ENCODE results near the gene GSTA4. TPM values are rescaled to one million over a fixed set of nuclear protein-coding genes. Genes with fewer than 3 reads are reported as not detected.
"Not testable (repeated sequence)": the region's sequence is repeated elsewhere in the genome, so short reads cannot be mapped to it uniquely, and the experiment has no call there.

GSTA4 gene
- total RNA-seq (2021; fragmentation: NEBNext Ultra II Directional; extraction: Animal tissue kit (Norgen Biotek cat#: 25700)) (13.2 and 13.9 TPM in 2 replicates), polyA plus RNA-seq (2011; rRNA removed) (12.6 and 21.6 TPM in 2 replicates), polyA minus RNA-seq (2011; rRNA and poly(A)+ RNA removed) (8.0 and 8.5 TPM in 2 replicates)
- polyA plus RNA-seq (2011; cell fraction: cytosol; rRNA removed): 25.8 TPM
- 5.2 TPM for polyA plus RNA-seq (2011; cell fraction: nucleus; rRNA removed)
- polyA plus RNA-seq (2012, experiment 1 of 2): 16.3 to 20.3 TPM (median 18.1 TPM) in 4 replicates
- 14.5 TPM for polyA plus RNA-seq (2012, experiment 2 of 2)
- polyA plus RNA-seq (2013, experiment 1 of 2): 15.1 TPM
- 13.9 TPM for polyA plus RNA-seq (2013, experiment 2 of 2)
- polyA minus RNA-seq (2011; cell fraction: cytosol; rRNA and poly(A)+ RNA removed): 4.6 TPM
- polyA minus RNA-seq (2011; cell fraction: nucleus; rRNA and poly(A)+ RNA removed): 6.3 TPM
- long read RNA-seq, experiment 1, transcript GSTA4-203 (7 exons, 1,334 nt): major isoform, 7 of 15 reads
- long read RNA-seq, experiment 1, partial matches to known transcripts: 5 of 15 reads
- long read RNA-seq, experiment 1, other reads (novel, unspliced or antisense): 3 of 15 reads
- long read RNA-seq, experiment 2, transcript GSTA4-203 (7 exons, 1,334 nt): major isoform, 17 of 21 reads
- long read RNA-seq, experiment 2, partial matches to known transcripts: 0 of 21 reads
- long read RNA-seq, experiment 2, other reads (novel, unspliced or antisense): 4 of 21 reads

DNA sequence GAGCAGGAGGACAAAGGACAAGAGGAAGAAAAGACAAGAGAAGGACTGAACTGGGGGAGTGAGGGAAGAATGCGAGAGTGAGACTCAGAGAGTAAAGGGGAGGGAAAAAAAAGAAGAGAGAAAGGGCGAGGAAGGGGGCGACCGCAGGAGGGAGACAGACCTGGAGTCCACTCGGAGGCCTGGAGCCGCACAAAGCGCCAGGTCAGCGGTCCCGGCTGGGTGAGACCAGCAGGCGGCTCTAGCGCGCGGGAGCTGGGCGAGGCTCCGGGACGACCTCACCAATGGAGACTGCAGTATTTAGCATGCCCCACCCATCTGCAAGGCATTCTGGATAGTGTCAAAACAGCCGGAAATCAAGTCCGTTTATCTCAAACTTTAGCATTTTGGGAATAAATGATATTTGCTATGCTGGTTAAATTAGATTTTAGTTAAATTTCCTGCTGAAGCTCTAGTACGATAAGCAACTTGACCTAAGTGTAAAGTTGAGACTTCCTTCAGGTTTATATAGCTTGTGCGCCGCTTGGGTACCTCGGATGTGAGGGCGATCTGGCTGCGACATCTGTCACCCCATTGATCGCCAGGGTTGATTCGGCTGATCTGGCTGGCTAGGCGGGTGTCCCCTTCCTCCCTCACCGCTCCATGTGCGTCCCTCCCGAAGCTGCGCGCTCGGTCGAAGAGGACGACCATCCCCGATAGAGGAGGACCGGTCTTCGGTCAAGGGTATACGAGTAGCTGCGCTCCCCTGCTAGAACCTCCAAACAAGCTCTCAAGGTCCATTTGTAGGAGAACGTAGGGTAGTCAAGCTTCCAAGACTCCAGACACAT, at the start of gene GSTA4:
TSS of gene GSTA4 (minus strand) at position 196 of the 824 bp plus-strand sequence. CDS start 1,041 bp downstream, outside the sequence.
- H3K4me1 ChIP-seq (replicated peaks in 1 of 4; ENCODE audit: control insufficient read depth in 3 of 4, insufficient read depth in 4 of 4, low read length in 3 of 4); H3K9me3 ChIP-seq (ENCODE audit: insufficient read depth in 2 of 2, low read depth in 1 of 2, low read length in 1 of 2); H4K20me1 ChIP-seq (replicated peaks in 1 of 2; ENCODE audit: control insufficient read depth in 1 of 2, insufficient read depth in 2 of 2, low read length in 2 of 2); H3K14ac ChIP-seq (ENCODE audit: insufficient read length); H3K23ac ChIP-seq (ENCODE audit: insufficient read length); H2BK20ac ChIP-seq (ENCODE audit: low read length); H3K36me3 ChIP-seq (ENCODE audit: control insufficient read depth in 2 of 4, insufficient read depth in 4 of 4, low read length in 3 of 4); H2BK12ac ChIP-seq (ENCODE audit: low read depth, low read length); H3K27me3 ChIP-seq (replicated peaks in 1 of 4; ENCODE audit: control insufficient read depth in 3 of 4, extremely low read depth in 1 of 4, insufficient read depth in 3 of 4, low read length in 3 of 4); H2BK120ac ChIP-seq (replicated peaks; ENCODE audit: low read depth, low read length); H3K23me2 ChIP-seq (ENCODE audit: low read depth, low read length); H3K79me1 ChIP-seq (ENCODE audit: low read depth, low read length); H3K79me2 ChIP-seq (ENCODE audit: control insufficient read depth in 1 of 2, insufficient read depth in 2 of 2, low read length in 2 of 2); H2AK5ac ChIP-seq (ENCODE audit: low read depth, low read length): not testable (repeated sequence)
- H3K4me3 ChIP-seq (ENCODE audit: extremely low read depth in 1 of 4, insufficient read depth in 2 of 4, low read depth in 3 of 4, low read length in 4 of 4): peak within 1 kb of the TSS; percentile 72 to 92 (median 76)
- DNase-seq (ENCODE audit: low read depth in 1 of 2, low spot score in 2 of 2) (peak; percentile 94 to 96), FAIRE-seq (peak; percentile 82)
- peak within 1 kb of the TSS; percentile 57 for H3K4ac ChIP-seq (replicated peaks; ENCODE audit: insufficient read length, low read depth, low read length)
- peak within 1 kb of the TSS; percentile 94; the same call in 1 of the 2 replicates for H4K8ac ChIP-seq (ENCODE audit: extremely low read depth, insufficient read depth, low read length)
- peak within 1 kb of the TSS; percentile 72 to 93 (median 90) for H3K9ac ChIP-seq (replicated peaks in 1 of 4; ENCODE audit: extremely low read depth in 1 of 4, low read depth in 3 of 4, low read length in 3 of 4)
- ChIA-PET CTCF (ENCODE audit: partially characterized antibody) (interaction anchor here (0.7 to 4.1 kb wide), 23 partner anchors 8 to 398 kb away, joined by 3 to 21 read pairs (median 4); no protein-coding TSS in a partner anchor), POLR2A (ENCODE audit: partially characterized antibody) (interaction anchor here (0.6 to 2.6 kb wide), 13 partner anchors 10 to 365 kb away, joined by 3 to 10 read pairs (median 3); partner anchors contain the start of gene FBXO9)
- H4K91ac ChIP-seq (replicated peaks; ENCODE audit: insufficient read length, low read length): peak within 1 kb of the TSS; percentile 14
- peak within 1 kb of the TSS; percentile 97 for H3K27ac ChIP-seq (ENCODE audit: low read depth, low read length)
- peak within 1 kb of the TSS; percentile 87 for H3K18ac ChIP-seq (ENCODE audit: extremely low read depth, low read length)
- H2AFZ ChIP-seq (ENCODE audit: low read length): 0 out of 2 replicates have a peak within 1 kb of the TSS, but pooled peaks have one; percentile 64
- H3K4me2 ChIP-seq (ENCODE audit: insufficient read depth in 1 of 2, low read depth in 2 of 2, low read length in 2 of 2): peak within 1 kb of the TSS; percentile 88 to 91
- 8% methylated on average over 41 of the region's 41 CpGs; no CpG with 5 or more reads in 1 of the 2 experiments for WGBS, 2 experiments (ENCODE audit: extremely low coverage in 1 of 2, insufficient coverage in 1 of 2, insufficient read length in 1 of 2, insufficient replicate concordance in 2 of 2, low coverage in 1 of 2, low lambda C conversion rate in 2 of 2, missing lambda C conversion rate in 1 of 2)
- H3K56ac ChIP-seq (replicated peaks; ENCODE audit: insufficient read length, low read depth, low read length): peak within 1 kb of the TSS; percentile 57
- peak within 1 kb of the TSS; percentile 58 for H4K5ac ChIP-seq (ENCODE audit: insufficient read length, low read depth, low read length)
- H2BK5ac ChIP-seq (ENCODE audit: low read depth, low read length): peak within 1 kb of the TSS; percentile 90
- 0 out of 2 replicates have a peak within 1 kb of the TSS, but pooled peaks have one; percentile 29 for H2BK15ac ChIP-seq (ENCODE audit: low read length)
- TF ChIP-seq SP1 (IDR thresholded peaks at IDR 0.05; ENCODE audit: low read depth, low read length): 0 out of 2 replicates have a peak, but pooled peaks have one; percentile 65
- TF ChIP-seq TAF7 (optimal IDR thresholded peaks at IDR 0.05; ENCODE audit: borderline replicate concordance, low read depth, low read length): peak; percentile 62
- TF ChIP-seq POLR2A (IDR thresholded peaks at IDR 0.05; ENCODE audit: control extremely low read depth in 1 of 2, low read depth in 2 of 2, low read length in 2 of 2): peak; percentile 74 to 89
- TF ChIP-seq MAFK (IDR thresholded peaks at IDR 0.05; ENCODE audit: low read depth, low read length): peak; percentile 62; the same call in 1 of the 2 replicates
- TF ChIP-seq ASH2L (IDR thresholded peaks at IDR 0.05; ENCODE audit: low read length): peak; percentile 83
- TF ChIP-seq, protein P1, sequence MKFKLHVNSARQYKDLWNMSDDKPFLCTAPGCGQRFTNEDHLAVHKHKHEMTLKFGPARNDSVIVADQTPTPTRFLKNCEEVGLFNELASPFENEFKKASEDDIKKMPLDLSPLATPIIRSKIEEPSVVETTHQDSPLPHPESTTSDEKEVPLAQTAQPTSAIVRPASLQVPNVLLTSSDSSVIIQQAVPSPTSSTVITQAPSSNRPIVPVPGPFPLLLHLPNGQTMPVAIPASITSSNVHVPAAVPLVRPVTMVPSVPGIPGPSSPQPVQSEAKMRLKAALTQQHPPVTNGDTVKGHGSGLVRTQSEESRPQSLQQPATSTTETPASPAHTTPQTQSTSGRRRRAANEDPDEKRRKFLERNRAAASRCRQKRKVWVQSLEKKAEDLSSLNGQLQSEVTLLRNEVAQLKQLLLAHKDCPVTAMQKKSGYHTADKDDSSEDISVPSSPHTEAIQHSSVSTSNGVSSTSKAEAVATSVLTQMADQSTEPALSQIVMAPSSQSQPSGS (IDR thresholded peaks at IDR 0.05; ENCODE audit: low read length): peak; percentile 68
- peak; percentile 59; the same call in 1 of the 2 replicates for TF ChIP-seq BACH1 (IDR thresholded peaks at IDR 0.05; ENCODE audit: low read length)

Data from H1 (cell line).